Measurements from ENCODE around the gene CDH20.

- TF ChIP-seq CTCF (IDR thresholded peaks at IDR 0.05; ENCODE audit: low read depth, low read length, poor library complexity, severe bottlenecking) (no peak), EZH2phosphoT487 (IDR thresholded peaks at IDR 0.05; ENCODE audit: borderline replicate concordance, low read length) (no peak)
Observed at GRCh38 chr18:61530681-61531080, 197.5 kb downstream of the CDH20 start.

All from DOHH2 (cell line).